T-cell (primary cell): ENCODE data around the gene THBS2. TPM values are rescaled to one million over a fixed set of nuclear protein-coding genes. Genes with fewer than 3 reads are reported as not detected.
"Not testable (repeated sequence)": the region's sequence is repeated elsewhere in the genome, so short reads cannot be mapped to it uniquely, and the experiment has no call there.

Experiments used
- ATAC-seq, 4 experiments: fragments of 200-7000 bp in 3 of 4; fragments of 150-1000 bp in 1 of 4; cut with Tn5 transposase; replicated peaks in 1 of 4; 1 replicate in 3 of 4; 2 replicates in 1 of 4; pipeline ENCODE4 v1.10.0; 2021; ENCODE audit warnings: moderate library complexity in 3 of 4, mild to moderate bottlenecking in 2 of 4, moderate number of reproducible peaks in 1 of 4
- CTCF ChIA-PET, 2 donors: fragments of 300-600 bp; sonication (Branson Sonifier 250); formaldehyde crosslinking; loops; one replicate each; lab custom pipeline; 2022; ENCODE audit warnings: antibody characterized with exemption in 2 of 2; lab: Charles Lee
- POLR2A ChIA-PET, 2 donors: fragments of 300-600 bp; sonication (Branson Sonifier 250); formaldehyde crosslinking; loops; one replicate each; lab custom pipeline; 2022; ENCODE audit warnings: antibody characterized with exemption in 2 of 2; lab: Charles Lee
- DNase-seq, 35 experiments: peaks; one replicate each; pipeline versions ENCODE4 v3.0.0 to v3.0.0-alpha.2; 2013 to 2023
- H3K27ac ChIP-seq: one replicate; pipeline ENCODE4 v1.5.1; 2013; ENCODE audit warnings: low read length
- H3K27me3 ChIP-seq, 2 experiments: replicated peaks in 1 of 2; 1 replicate in 1 of 2; 2 replicates in 1 of 2; pipeline versions ENCODE4 v1.6.1 to v1.7.0; 2013; ENCODE audit warnings: low read length in 1 of 2, mixed read lengths in 1 of 2; ENCODE audit not compliant: control insufficient read depth in 2 of 2, insufficient read depth in 2 of 2; ENCODE audit errors: extremely low read depth in 1 of 2
- H3K36me3 ChIP-seq, 2 donors: 1 replicate in 1 of 2; 2 replicates in 1 of 2; pipeline versions ENCODE4 v1.6.1 to v1.7.0; 2013; ENCODE audit warnings: low read length in 1 of 2; ENCODE audit not compliant: control insufficient read depth in 2 of 2, insufficient read depth in 1 of 2; ENCODE audit errors: extremely low read depth in 1 of 2
- H3K4me1 ChIP-seq, 2 experiments: 1 replicate in 1 of 2; 2 replicates in 1 of 2; pipeline versions ENCODE4 v1.6.1 to v1.7.0; 2013; ENCODE audit warnings: low read length in 2 of 2, mixed read lengths in 1 of 2; ENCODE audit not compliant: insufficient read depth in 2 of 2, control insufficient read depth in 1 of 2; ENCODE audit errors: extremely low read depth in 1 of 2
- H3K4me3 ChIP-seq, 2 donors: 1 replicate in 1 of 2; 2 replicates in 1 of 2; pipeline versions ENCODE4 v1.5.1 to v1.7.0; 2013; ENCODE audit warnings: mild to moderate bottlenecking in 2 of 2, low read length in 1 of 2, moderate library complexity in 1 of 2; ENCODE audit not compliant: control insufficient read depth in 1 of 2; ENCODE audit errors: extremely low read depth in 1 of 2
- H3K9me3 ChIP-seq: 2 replicates; pipeline ENCODE4 v1.7.0; 2013
- H3K27ac Mint-ChIP-seq, 2 donors: one replicate each; pipeline ENCODE4 v1.8.0; 2020 to 2021; ENCODE audit warnings: mild to moderate bottlenecking in 2 of 2, mixed read lengths in 2 of 2
- H3K27me3 Mint-ChIP-seq, 2 donors: one replicate each; pipeline ENCODE4 v1.8.0; 2021 to 2022; ENCODE audit warnings: mixed read lengths in 2 of 2
- H3K36me3 Mint-ChIP-seq: one replicate; pipeline ENCODE4 v1.8.0; 2021; ENCODE audit warnings: mixed read lengths
- H3K4me1 Mint-ChIP-seq, 3 donors: one replicate each; pipeline ENCODE4 v1.8.0; 2020 to 2022; ENCODE audit warnings: mixed read lengths in 3 of 3, mild to moderate bottlenecking in 1 of 3
- H3K4me3 Mint-ChIP-seq, 3 donors: one replicate each; pipeline ENCODE4 v1.8.0; 2020 to 2022; ENCODE audit warnings: mild to moderate bottlenecking in 3 of 3, mixed read lengths in 3 of 3, moderate library complexity in 3 of 3
- H3K9me3 Mint-ChIP-seq, 3 donors: one replicate each; pipeline ENCODE4 v1.8.0; 2020 to 2022; ENCODE audit warnings: mixed read lengths in 3 of 3
- WGBS: methylation state at CpG from one replicate; pipeline ENCODE4 v1.1.5; 2013; ENCODE audit warnings: missing lambda C conversion rate; ENCODE audit not compliant: insufficient coverage; 5-methylcytosine and 5-hydroxymethylcytosine counted together
- total RNA-seq, 35 experiments: library from RNA in 6 of 35; stranded (reverse) in 6 of 35; fragments of 120-200 nt in 1 of 35; gene quantifications; one replicate each; pipeline versions ENCODE4 v1.2.1 to v1.2.4 and lab custom pipeline; 2013 to 2026

The THBS2 gene
- total RNA-seq, 5 donors from 2014 or later (not counting 1 experiment from before 2014, with no cell fraction given): 0.09 to 0.39 (median 0.12) TPM; not detected in 2

- H3K4me1 Mint-ChIP-seq, H3K9me3 ChIP-seq, H3K9me3 Mint-ChIP-seq, H3K27ac Mint-ChIP-seq, H3K4me1 ChIP-seq, DNase-seq, H3K4me3 Mint-ChIP-seq, CTCF ChIA-PET, H3K27ac ChIP-seq, H3K36me3 ChIP-seq, H3K4me3 ChIP-seq, ATAC-seq, H3K36me3 Mint-ChIP-seq, POLR2A ChIA-PET: not testable (repeated sequence)
- WGBS: 100% methylated on average over 1 of the region's 1 CpG
- H3K27me3 Mint-ChIP-seq: peaks cover 12 to 18% of the 10 kb centered on the region in 2 donors
- peaks cover 0 to 18% of the 10 kb centered on the region in 2 experiments for H3K27me3 ChIP-seq
Measured at GRCh38 chr6:169179831-169180230, 73.8 kb downstream of the THBS2 start.

GRCh38 chr6:169177516-169178166, 76.0 kb downstream of the THBS2 start:
- H3K27me3 ChIP-seq: peaks cover 0 to 17% of the 10 kb centered on the region in 2 experiments
- H3K4me1 ChIP-seq: no peaks in the 10 kb centered on the region
- no peak overlapping the region for H3K27ac Mint-ChIP-seq
- H3K4me3 ChIP-seq: no peak overlapping the region
- no peaks in the 10 kb centered on the region for H3K4me1 Mint-ChIP-seq
- DNase-seq (no peak), ATAC-seq (no peak)
- H3K27ac ChIP-seq: no peak overlapping the region
- no peaks in the 10 kb centered on the region for H3K36me3 ChIP-seq
- no peaks in the 10 kb centered on the region for H3K36me3 Mint-ChIP-seq
- H3K9me3 Mint-ChIP-seq: no peaks in the 10 kb centered on the region
- H3K27me3 Mint-ChIP-seq: peaks cover 12 to 18% of the 10 kb centered on the region in 2 donors
- ChIA-PET CTCF (no interaction called here), POLR2A (no interaction called here)
- H3K4me3 Mint-ChIP-seq: no peak overlapping the region
- 86% methylated on average over 5 of the region's 10 CpGs for WGBS
- no peaks in the 10 kb centered on the region for H3K9me3 ChIP-seq

GRCh38 chr6:169176361-169176991, 77.2 kb downstream of the THBS2 start:
- ChIA-PET POLR2A (no interaction called here), CTCF (no interaction called here)

GRCh38 chr6:169175360-169175887, 78.2 kb downstream of the THBS2 start:
- H3K9me3 Mint-ChIP-seq: no peaks in the 10 kb centered on the region
- ChIA-PET CTCF (no interaction called here), POLR2A (no interaction called here)
- peaks cover 12 to 18% of the 10 kb centered on the region in 2 donors for H3K27me3 Mint-ChIP-seq
- Histone ChIP-seq H3K4me3 (no peak overlapping the region), H3K27me3 (peaks cover 0 to 17% of the 10 kb centered on the region in 2 experiments), H3K27ac (no peak overlapping the region), H3K4me1 (no peaks in the 10 kb centered on the region), H3K9me3 (no peaks in the 10 kb centered on the region), H3K36me3 (no peaks in the 10 kb centered on the region)
- 79% methylated on average over 10 of the region's 15 CpGs for WGBS
- H3K27ac Mint-ChIP-seq: no peak overlapping the region
- H3K4me1 Mint-ChIP-seq: no peaks in the 10 kb centered on the region
- no peaks in the 10 kb centered on the region for H3K36me3 Mint-ChIP-seq
- DNase-seq (no peak), ATAC-seq (no peak)
- no peak overlapping the region for H3K4me3 Mint-ChIP-seq

More at GRCh38 chr6:169176361-169176991, 77.2 kb downstream of the THBS2 start:
- peaks cover 0 to 17% of the 10 kb centered on the region in 2 experiments for H3K27me3 ChIP-seq
- no peak for DNase-seq
- H3K36me3 Mint-ChIP-seq: no peaks in the 10 kb centered on the region
- no peaks in the 10 kb centered on the region for H3K4me1 ChIP-seq
- no peak for ATAC-seq
- no peak overlapping the region for H3K4me3 Mint-ChIP-seq
- no peaks in the 10 kb centered on the region for H3K9me3 Mint-ChIP-seq
- no peaks in the 10 kb centered on the region for H3K9me3 ChIP-seq
- no peak overlapping the region for H3K4me3 ChIP-seq
- 66% methylated on average over 13 of the region's 15 CpGs for WGBS
- no peak overlapping the region for H3K27ac Mint-ChIP-seq
- no peak overlapping the region for H3K27ac ChIP-seq
- peaks cover 12 to 18% of the 10 kb centered on the region in 2 donors for H3K27me3 Mint-ChIP-seq
- no peaks in the 10 kb centered on the region for H3K4me1 Mint-ChIP-seq
- H3K36me3 ChIP-seq: no peaks in the 10 kb centered on the region

- no peak for ATAC-seq
- POLR2A ChIA-PET: interaction anchor here in 1 of 2 donors (0.7 kb wide), 1 partner anchor 127 kb away, joined by 4 read pairs; no protein-coding TSS in a partner anchor
Measured at GRCh38 chr6:169174516-169175359, 78.9 kb downstream of the THBS2 start.

More at GRCh38 chr6:169174516-169175359, 78.9 kb downstream of the THBS2 start:
- CTCF ChIA-PET: interaction anchor here in 1 of 2 donors (0.6 kb wide), 1 partner anchor 10 kb away, joined by 3 read pairs; no protein-coding TSS in a partner anchor
- 89% methylated on average over 15 of the region's 28 CpGs for WGBS
- Histone ChIP-seq H3K27me3 (peaks cover 0 to 13% of the 10 kb centered on the region in 2 experiments), H3K9me3 (no peaks in the 10 kb centered on the region), H3K27ac (no peak overlapping the region), H3K36me3 (no peaks in the 10 kb centered on the region), H3K4me3 (no peak overlapping the region), H3K4me1 (no peaks in the 10 kb centered on the region)
- Mint-ChIP-seq H3K27me3 (peaks cover 12 to 18% of the 10 kb centered on the region in 2 donors), H3K27ac (no peak overlapping the region), H3K4me1 (no peaks in the 10 kb centered on the region), H3K36me3 (no peaks in the 10 kb centered on the region), H3K9me3 (no peaks in the 10 kb centered on the region), H3K4me3 (no peak overlapping the region)
- peak in 1 of 35 experiments; percentile 10 for DNase-seq
